HG03342 (cell line): ENCODE data around the gene RGS14.
"Not testable (repeated sequence)": the region's sequence is repeated elsewhere in the genome, so short reads cannot be mapped to it uniquely, and the experiment has no call there.

Source experiments
- ATAC-seq: cut with Tn5 transposase; IDR thresholded peaks from one replicate; pipeline ENCODE4 v1.9.1; 2021; ENCODE audit warnings: mild to moderate bottlenecking, moderate library complexity; ENCODE audit not compliant: unreplicated experiment

Gene RGS14

GRCh38 chr5:177399997-177400868 is 42.5 kb downstream of the RGS14 start, which contains the start of gene PFN3:
PFN3 (minus strand) TSS chr5:177400661; CDS start chr5:177400576, 85 bp downstream.
- no peak for ATAC-seq

- no peak for ATAC-seq
Observed at GRCh38 chr5:177402271-177403043, 44.7 kb downstream of the RGS14 start.

GRCh38 chr5:177403102-177403791 is 45.5 kb downstream of the RGS14 start:
- ATAC-seq: peak; percentile 19

- ATAC-seq: peak; percentile 73
Observed at GRCh38 chr5:177403792-177404640, 46.3 kb downstream of the RGS14 start.

- ATAC-seq: no peak
Observed at GRCh38 chr5:177404641-177405179, 47.0 kb downstream of the RGS14 start.

GRCh38 chr5:177405312-177405711 is 47.6 kb downstream of the RGS14 start:
- no peak for ATAC-seq

GRCh38 chr5:177405805-177406204 is 48.1 kb downstream of the RGS14 start:
- ATAC-seq: no peak

- no peak for ATAC-seq
Observed at GRCh38 chr5:177409043-177409801, 51.5 kb downstream of the RGS14 start, which contains the start of gene F12. F12 (minus strand) TSS chr5:177409564; CDS start chr5:177409527, 37 bp downstream.

- ATAC-seq: no peak
Observed at GRCh38 chr5:177410575-177410974, 52.9 kb downstream of the RGS14 start.

- ATAC-seq: peak; percentile 79
Observed at GRCh38 chr5:177412603-177413233, 55.0 kb downstream of the RGS14 start.

- ATAC-seq: no peak
Observed at GRCh38 chr5:177414481-177414880, 56.8 kb downstream of the RGS14 start.

GRCh38 chr5:177417081-177417480 is 59.4 kb downstream of the RGS14 start:
- ATAC-seq: not testable (repeated sequence)

- ATAC-seq: no peak
Observed at GRCh38 chr5:177419046-177419445, 61.3 kb downstream of the RGS14 start.

- ATAC-seq: not testable (repeated sequence)
Observed at GRCh38 chr5:177420472-177420871, 62.7 kb downstream of the RGS14 start.

GRCh38 chr5:177421062-177421798 is 63.5 kb downstream of the RGS14 start:
- no peak for ATAC-seq
